Endodermal cell (in vitro differentiated cells): ENCODE results near the gene CMSS1. TPM values are rescaled to one million over a fixed set of nuclear protein-coding genes. Genes with fewer than 3 reads are reported as not detected.

Experiments used
- DNase-seq: peaks from one replicate; pipeline ENCODE4 v3.0.0-alpha.2; 2017
- H3K27ac ChIP-seq: 2 replicates; pipeline ENCODE4 v1.5.1; 2013; ENCODE audit warnings: mild to moderate bottlenecking, low read depth, low read length, moderate library complexity
- H3K27me3 ChIP-seq: 2 replicates; pipeline ENCODE4 v1.6.1; 2013; ENCODE audit warnings: mild to moderate bottlenecking, low read length, moderate library complexity; ENCODE audit not compliant: insufficient read depth, control insufficient read depth, poor library complexity, severe bottlenecking
- H3K36me3 ChIP-seq: 2 replicates; pipeline ENCODE4 v1.7.0; 2013; ENCODE audit warnings: mild to moderate bottlenecking, low read length, moderate library complexity; ENCODE audit not compliant: control insufficient read depth, insufficient read depth
- H3K4me1 ChIP-seq: one replicate; pipeline ENCODE4 v1.7.0; 2013; ENCODE audit warnings: low read length; ENCODE audit not compliant: control insufficient read depth, insufficient read depth
- H3K4me3 ChIP-seq: 2 replicates; pipeline ENCODE4 v1.5.1; 2013; ENCODE audit warnings: mild to moderate bottlenecking, low read length, moderate library complexity
- H3K9ac ChIP-seq: 2 replicates; pipeline ENCODE4 v1.6.1; 2013; ENCODE audit warnings: mild to moderate bottlenecking, low read length, moderate library complexity; ENCODE audit not compliant: poor library complexity, severe bottlenecking; ENCODE audit errors: extremely low read depth
- H3K9me3 ChIP-seq: 2 replicates; pipeline ENCODE4 v1.6.1; 2013; ENCODE audit warnings: mild to moderate bottlenecking, low read length, moderate library complexity; ENCODE audit not compliant: control insufficient read depth
- H3K27ac Mint-ChIP-seq: 2 replicates; pipeline ENCODE4 v1.8.0; 2020; ENCODE audit warnings: mixed read lengths
- H3K27me3 Mint-ChIP-seq: 2 replicates; pipeline ENCODE4 v1.8.0; 2021; ENCODE audit warnings: mild to moderate bottlenecking, mixed read lengths; ENCODE audit not compliant: insufficient read depth
- H3K36me3 Mint-ChIP-seq: 2 replicates; pipeline ENCODE4 v1.8.0; 2020; ENCODE audit warnings: low read depth, mixed read lengths
- H3K4me1 Mint-ChIP-seq: 2 replicates; pipeline ENCODE4 v1.8.0; 2020; ENCODE audit warnings: mixed read lengths
- H3K4me3 Mint-ChIP-seq: 2 replicates; pipeline ENCODE4 v1.8.0; 2020; ENCODE audit warnings: mild to moderate bottlenecking, moderate library complexity, mixed read lengths
- H3K9me3 Mint-ChIP-seq: 2 replicates; pipeline ENCODE4 v1.8.0; 2020; ENCODE audit warnings: mild to moderate bottlenecking, mixed read lengths
- CTCF ChIP-seq: fragments of 200-600 bp; sonication (generic); conservative IDR thresholded peaks from 2 replicates; pipeline ENCODE4 v1.5.0; 2021; ENCODE audit warnings: antibody characterized with exemption, mild to moderate bottlenecking
- WGBS, 2 experiments: methylation state at CpG; one replicate each; pipeline versions ENCODE4 v1.1.5 to v1.1.7; 2013; ENCODE audit warnings: missing lambda C conversion rate in 2 of 2, mixed read lengths in 1 of 2; ENCODE audit not compliant: insufficient coverage in 1 of 2, insufficient read length in 1 of 2; 5-methylcytosine and 5-hydroxymethylcytosine counted together
- total RNA-seq, 2 donors: library from RNA; stranded (reverse); fragmentation: NEBNext Ultra II Directional in 1 of 2; extraction: Animal tissue kit (Norgen Biotek cat#: 25700) in 1 of 2; gene quantifications; 2 replicates in 1 of 2; 3 replicates in 1 of 2; pipeline ENCODE4 v1.2.1, GENCODE V29; 2021

Gene CMSS1
- total RNA-seq, 2 donors from 2014 or later = 48.5 to 50.8 TPM

DNA sequence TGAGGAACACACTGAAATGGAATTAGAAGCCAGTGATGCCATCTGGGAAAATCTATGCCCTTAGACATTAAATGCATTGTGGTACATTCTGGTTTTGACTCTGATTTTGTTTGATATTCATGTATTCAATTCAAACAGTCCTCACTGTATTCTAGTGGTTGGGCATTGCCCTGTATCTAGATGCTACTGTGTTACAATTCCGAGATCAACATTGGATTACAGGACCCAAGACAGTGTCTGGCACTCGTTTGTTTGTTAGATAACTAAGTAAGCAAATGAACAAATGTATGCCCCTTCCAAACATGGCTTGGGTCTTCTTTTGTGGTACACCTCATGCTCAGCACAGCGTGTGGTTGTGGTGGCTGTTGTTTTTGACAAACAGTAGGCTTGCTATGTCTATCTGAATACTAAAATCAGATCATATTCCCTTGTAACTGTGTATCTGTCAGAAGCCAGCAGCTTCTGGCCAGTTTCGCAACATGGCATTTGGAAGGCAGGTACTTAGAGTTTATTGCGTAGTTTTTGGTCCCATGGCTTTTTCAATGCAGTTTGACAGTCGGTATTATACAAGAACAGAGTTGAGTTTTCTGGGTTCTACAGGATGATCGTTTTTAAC lies 290.9 kb downstream of the CMSS1 start:
- H3K9me3 Mint-ChIP-seq = no peaks in the 10 kb centered on the region
- no peak for DNase-seq
- peaks cover 49% of the 10 kb centered on the region for H3K4me1 Mint-ChIP-seq
- H3K36me3 Mint-ChIP-seq = no peaks in the 10 kb centered on the region
- WGBS, 2 experiments = 89 to 91% methylated on average over 4 to 7 of the region's 7 CpGs
- H3K9ac ChIP-seq = no peak overlapping the region
- no peaks in the 10 kb centered on the region for H3K9me3 ChIP-seq
- H3K4me3 Mint-ChIP-seq = no peak overlapping the region
- no peaks in the 10 kb centered on the region for H3K36me3 ChIP-seq
- no peaks in the 10 kb centered on the region for H3K27me3 Mint-ChIP-seq
- H3K4me3 ChIP-seq = peak overlapping the region; percentile 13
- peak overlapping the region; percentile 71 for H3K27ac Mint-ChIP-seq
- H3K4me1 ChIP-seq = peaks cover 8% of the 10 kb centered on the region
- H3K27me3 ChIP-seq = no peaks in the 10 kb centered on the region
- H3K27ac ChIP-seq = no peak overlapping the region
- no peak for TF ChIP-seq CTCF

GRCh38 chr3:100110162-100110561 lies 292.5 kb downstream of the CMSS1 start:
- Mint-ChIP-seq H3K4me3 (no peak overlapping the region), H3K27ac (no peak overlapping the region), H3K27me3 (no peaks in the 10 kb centered on the region), H3K9me3 (no peaks in the 10 kb centered on the region), H3K4me1 (peaks cover 34% of the 10 kb centered on the region), H3K36me3 (no peaks in the 10 kb centered on the region)
- H3K27ac ChIP-seq = no peak overlapping the region
- H3K9me3 ChIP-seq = no peaks in the 10 kb centered on the region
- no peaks in the 10 kb centered on the region for H3K27me3 ChIP-seq
- no peak overlapping the region for H3K4me3 ChIP-seq
- TF ChIP-seq CTCF = no peak
- peaks cover 5% of the 10 kb centered on the region for H3K4me1 ChIP-seq
- 86% methylated on average over 1 of the region's 1 CpG; no CpG with 5 or more reads in 1 of the 2 experiments for WGBS, 2 experiments
- H3K36me3 ChIP-seq = no peaks in the 10 kb centered on the region
- H3K9ac ChIP-seq = no peak overlapping the region
- no peak for DNase-seq

GRCh38 chr3:100111728-100112127 lies 294.1 kb downstream of the CMSS1 start:
- Mint-ChIP-seq H3K27me3 (no peaks in the 10 kb centered on the region), H3K4me1 (peaks cover 19% of the 10 kb centered on the region), H3K9me3 (no peaks in the 10 kb centered on the region), H3K27ac (no peak overlapping the region), H3K36me3 (no peaks in the 10 kb centered on the region), H3K4me3 (no peak overlapping the region)
- Histone ChIP-seq H3K27ac (no peak overlapping the region), H3K9ac (no peak overlapping the region), H3K9me3 (no peaks in the 10 kb centered on the region), H3K4me1 (peaks cover 5% of the 10 kb centered on the region), H3K4me3 (no peak overlapping the region), H3K36me3 (no peaks in the 10 kb centered on the region), H3K27me3 (no peaks in the 10 kb centered on the region)
- no peak for TF ChIP-seq CTCF
- WGBS, 2 experiments = no CpG with 5 or more reads among the region's 1 CpG
- DNase-seq = no peak
